Neuronal stem cell (in vitro differentiated cells): ENCODE measurements around the gene SOX12.

Experiments
- DNase-seq: peaks from one replicate; pipeline ENCODE4 v3.0.0-alpha.2; 2013; ENCODE audit warnings: low spot score
- H2AFZ ChIP-seq: one replicate; pipeline ENCODE4 v1.6.1; 2013; ENCODE audit warnings: mild to moderate bottlenecking, low read length, inconsistent platforms
- H2AK5ac ChIP-seq: 2 replicates; pipeline ENCODE4 v1.6.1; 2013; ENCODE audit warnings: low read depth, mild to moderate bottlenecking, inconsistent platforms, low read length, moderate library complexity, mixed read lengths
- H2BK120ac ChIP-seq: 2 replicates; pipeline ENCODE4 v1.6.1; 2013; ENCODE audit warnings: low read depth, mild to moderate bottlenecking, inconsistent platforms, low read length, moderate library complexity, mixed read lengths
- H2BK12ac ChIP-seq: one replicate; pipeline ENCODE4 v1.6.1; 2013; ENCODE audit warnings: low read length, inconsistent platforms
- H2BK15ac ChIP-seq: 2 replicates; pipeline ENCODE4 v1.6.1; 2013; ENCODE audit warnings: mild to moderate bottlenecking, low read length, inconsistent platforms, mixed read lengths
- H2BK5ac ChIP-seq: one replicate; pipeline ENCODE4 v1.6.1; 2013; ENCODE audit warnings: inconsistent platforms, mild to moderate bottlenecking, low read length, moderate library complexity
- H3K14ac ChIP-seq: one replicate; pipeline ENCODE4 v1.6.1; 2013; ENCODE audit warnings: low read length, inconsistent platforms
- H3K18ac ChIP-seq: 2 replicates; pipeline ENCODE4 v1.6.1; 2013; ENCODE audit warnings: low read length, inconsistent platforms
- H3K23ac ChIP-seq: 2 replicates; pipeline ENCODE4 v1.6.1; 2013; ENCODE audit warnings: low read depth, mild to moderate bottlenecking, mixed read lengths, low read length, inconsistent platforms; ENCODE audit not compliant: poor library complexity
- H3K27ac ChIP-seq: replicated peaks from 3 replicates; pipeline ENCODE4 v1.5.1; 2013; ENCODE audit warnings: low read length, inconsistent platforms
- H3K27me3 ChIP-seq, 3 experiments: 2 replicates each; pipeline ENCODE4 v1.6.1; 2013; ENCODE audit warnings: low read length in 3 of 3, mild to moderate bottlenecking in 2 of 3, inconsistent platforms in 1 of 3, low read depth in 1 of 3, mixed read lengths in 1 of 3, moderate library complexity in 1 of 3; ENCODE audit not compliant: control insufficient read depth in 3 of 3, insufficient read depth in 3 of 3
- H3K36me3 ChIP-seq, 2 donors: replicated peaks in 1 of 2; 2 replicates each; pipeline ENCODE4 v1.6.1; 2013; ENCODE audit warnings: low read length in 2 of 2; ENCODE audit not compliant: control insufficient read depth in 2 of 2, insufficient read depth in 2 of 2
- H3K4ac ChIP-seq: 2 replicates; pipeline ENCODE4 v1.6.1; 2013; ENCODE audit warnings: inconsistent platforms, mild to moderate bottlenecking, low read length, moderate library complexity
- H3K4me1 ChIP-seq, 2 donors: 1 replicate in 1 of 2; 2 replicates in 1 of 2; pipeline ENCODE4 v1.6.1; 2013; ENCODE audit warnings: low read length in 2 of 2, low read depth in 1 of 2; ENCODE audit not compliant: control insufficient read depth in 2 of 2, insufficient read depth in 1 of 2
- H3K4me2 ChIP-seq: one replicate; pipeline ENCODE4 v1.6.1; 2013; ENCODE audit warnings: mild to moderate bottlenecking, low read length, inconsistent platforms; ENCODE audit not compliant: insufficient read depth, poor library complexity, severe bottlenecking
- H3K4me3 ChIP-seq, 2 donors: 2 replicates each; pipeline ENCODE4 v1.5.1; 2013; ENCODE audit warnings: low read length in 2 of 2, mild to moderate bottlenecking in 2 of 2, inconsistent platforms in 1 of 2, moderate library complexity in 1 of 2
- H3K79me1 ChIP-seq: one replicate; pipeline ENCODE4 v1.6.1; 2013; ENCODE audit warnings: low read depth, mild to moderate bottlenecking, inconsistent platforms, low read length, moderate library complexity
- H3K9ac ChIP-seq: one replicate; pipeline ENCODE4 v1.6.1; 2013; ENCODE audit warnings: mild to moderate bottlenecking, low read depth, low read length, inconsistent platforms; ENCODE audit not compliant: poor library complexity
- H3K9me3 ChIP-seq, 2 donors: replicated peaks in 1 of 2; 2 replicates each; pipeline versions ENCODE3 to v1.6.1; 2013; ENCODE audit warnings: low read length in 2 of 2, mild to moderate bottlenecking in 2 of 2, inconsistent platforms in 1 of 2, low read depth in 1 of 2, mixed read lengths in 1 of 2, moderate library complexity in 1 of 2; ENCODE audit not compliant: control insufficient read depth in 2 of 2, insufficient read depth in 1 of 2
- H4K8ac ChIP-seq: one replicate; pipeline ENCODE4 v1.6.1; 2013; ENCODE audit warnings: low read depth, mild to moderate bottlenecking, inconsistent platforms, low read length, moderate library complexity
- H4K91ac ChIP-seq: one replicate; pipeline ENCODE4 v1.6.1; 2013; ENCODE audit warnings: low read length, low read depth, mild to moderate bottlenecking, inconsistent platforms; ENCODE audit not compliant: poor library complexity
- WGBS, 2 donors: extraction: QIAGEN DNeasy Blood & Tissue Kit; methylation state at CpG; one replicate each; pipeline ENCODE4 v1.1.7; 2013; ENCODE audit warnings: missing lambda C conversion rate in 2 of 2, mixed read lengths in 1 of 2; ENCODE audit not compliant: insufficient read length in 2 of 2, insufficient replicate concordance in 1 of 2; ENCODE audit errors: extremely low coverage in 2 of 2; 5-methylcytosine and 5-hydroxymethylcytosine counted together

SOX12 gene

DNA sequence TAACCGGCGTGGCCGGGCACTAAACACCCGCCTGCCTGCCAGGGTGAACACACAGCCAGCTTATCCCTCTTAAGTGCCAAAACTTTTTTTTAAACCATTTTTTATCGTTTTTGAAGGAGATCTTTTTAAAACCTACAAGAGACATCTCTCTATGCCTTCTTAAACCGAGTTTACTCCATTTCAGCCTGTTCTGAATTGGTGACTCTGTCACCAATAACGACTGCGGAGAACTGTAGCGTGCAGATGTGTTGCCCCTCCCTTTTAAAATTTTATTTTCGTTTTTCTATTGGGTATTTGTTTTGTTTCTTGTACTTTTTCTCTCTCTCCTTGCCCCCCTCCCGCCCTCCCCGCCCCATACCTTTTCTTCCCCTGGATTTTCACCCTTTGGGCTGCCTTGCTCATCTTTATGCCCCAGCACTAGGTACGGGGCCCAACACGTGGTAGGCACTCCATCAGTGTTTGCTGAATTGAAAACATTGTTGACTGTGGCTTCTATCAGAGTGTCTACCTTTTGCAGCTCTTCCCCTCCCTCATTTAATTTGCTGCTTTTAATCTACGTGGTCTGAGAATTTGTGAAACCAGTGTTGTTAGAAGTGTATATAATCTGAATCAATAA, 26.5 kb upstream of the SOX12 start:
- Histone ChIP-seq H3K14ac (no peak overlapping the region), H2BK5ac (no peak overlapping the region), H3K27ac (no peak overlapping the region), H2BK120ac (no peak overlapping the region), H2BK15ac (no peak overlapping the region), H2AFZ (no peak overlapping the region), H4K91ac (no peak overlapping the region), H3K4me2 (peak overlapping the region; percentile 71), H3K4ac (no peak overlapping the region), H3K9me3 (peaks cover 0 to 12% of the 10 kb centered on the region in 2 donors), H3K23ac (peak overlapping the region; percentile 94), H3K18ac (no peak overlapping the region), H4K8ac (no peak overlapping the region), H2BK12ac (no peak overlapping the region), H3K36me3 (peaks cover 3 to 24% of the 10 kb centered on the region in 2 donors), H3K79me1 (no peaks in the 10 kb centered on the region), H3K9ac (peak overlapping the region; percentile 99), H3K4me3 (peak overlapping the region; percentile 65 to 92), H3K4me1 (peaks cover 20 to 27% of the 10 kb centered on the region in 2 donors), H3K27me3 (no peaks in the 10 kb centered on the region), H2AK5ac (peak overlapping the region; percentile 40)
- no CpG with 5 or more reads among the region's 15 CpGs for WGBS, 2 donors
- DNase-seq: no peak

DNA sequence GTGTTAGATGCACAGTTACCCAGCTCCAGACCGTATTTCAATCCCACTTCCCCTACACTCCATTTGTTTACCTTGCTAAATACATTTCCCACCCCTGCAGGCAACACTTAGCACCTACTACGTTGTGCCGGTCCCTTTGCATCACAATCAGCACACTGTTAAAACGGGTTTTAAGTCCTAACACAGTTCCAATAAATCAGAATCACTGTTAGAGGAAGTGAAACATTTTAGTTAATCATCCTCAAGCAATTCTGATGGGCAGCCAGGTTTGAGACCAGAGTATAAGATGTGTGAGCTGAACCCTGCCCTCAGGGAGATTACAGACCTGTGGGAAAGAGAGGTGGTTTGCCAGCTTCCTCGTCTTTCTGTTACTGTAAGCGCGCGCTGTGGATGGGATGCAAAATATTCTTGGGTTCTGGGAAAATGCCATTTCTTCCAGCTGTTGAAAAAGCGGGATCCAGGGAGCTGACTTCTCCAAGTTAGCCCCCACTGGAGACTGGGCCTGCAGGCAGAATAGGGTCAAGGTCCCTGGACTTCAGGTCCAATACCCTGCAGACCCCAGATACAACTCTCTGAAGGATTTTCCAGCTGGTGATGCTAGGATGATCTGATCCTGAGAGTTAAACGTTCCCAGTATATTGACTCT, 24.9 kb upstream of the SOX12 start:
- peak overlapping the region; percentile 72 for H3K27ac ChIP-seq

DNA sequence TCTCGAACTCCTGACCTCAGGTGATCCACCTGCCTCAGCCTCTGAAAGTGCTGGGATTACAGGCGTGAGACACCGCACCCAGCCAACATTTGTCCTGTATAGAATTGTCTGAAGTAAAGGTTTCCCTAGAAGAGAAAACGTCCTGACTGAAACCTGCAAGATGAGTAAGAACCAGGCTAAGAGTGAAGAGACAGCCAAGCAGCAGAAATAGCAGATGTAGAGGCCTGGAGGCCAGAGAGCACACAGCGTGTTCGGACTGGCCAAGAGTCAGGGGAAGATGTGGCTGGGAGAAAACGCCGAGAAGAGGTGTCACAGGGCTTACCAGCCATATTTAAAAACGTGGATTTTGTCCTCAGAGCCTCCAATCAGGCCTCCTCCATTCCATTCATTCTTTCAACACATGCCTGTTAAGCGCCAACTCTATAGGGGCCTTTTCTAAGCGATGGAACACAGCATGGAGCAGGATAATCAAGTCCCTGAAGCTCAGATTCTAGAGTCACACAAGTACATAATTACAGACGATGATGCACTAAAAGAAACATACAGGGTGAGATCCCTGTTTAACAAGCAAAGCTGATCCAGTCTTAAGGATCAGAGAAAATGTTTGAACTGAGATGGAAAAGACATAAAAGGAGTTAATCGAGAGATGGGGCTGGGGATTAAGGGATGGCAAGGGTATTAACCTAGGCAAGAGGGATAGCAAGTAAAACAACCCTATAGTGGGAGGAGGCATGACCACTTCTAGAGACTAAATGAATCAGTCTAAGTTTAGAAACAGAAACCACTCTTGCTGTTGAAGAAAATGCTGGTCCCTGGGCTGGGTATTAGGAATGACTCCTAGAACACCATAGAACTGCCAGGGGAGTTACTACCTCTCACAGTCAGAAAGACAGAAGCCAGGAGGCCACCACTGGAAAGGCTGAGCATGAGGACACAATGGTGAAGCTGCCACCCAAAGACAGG, 23.2 kb upstream of the SOX12 start:
- DNase-seq: no peak
- H2BK120ac ChIP-seq: no peak overlapping the region
- no peak overlapping the region for H2BK15ac ChIP-seq
- peak overlapping the region; percentile 4 for H3K18ac ChIP-seq
- H3K4me2 ChIP-seq: no peak overlapping the region
- no peaks in the 10 kb centered on the region for H3K27me3 ChIP-seq
- H3K9me3 ChIP-seq: peaks cover 0 to 12% of the 10 kb centered on the region in 2 donors
- no peak overlapping the region for H3K14ac ChIP-seq
- no peak overlapping the region for H3K9ac ChIP-seq
- no peak overlapping the region for H4K8ac ChIP-seq
- H3K4me3 ChIP-seq: no peak overlapping the region
- H2AK5ac ChIP-seq: no peak overlapping the region
- WGBS, 2 donors: no CpG with 5 or more reads among the region's 13 CpGs
- H3K36me3 ChIP-seq: peaks cover 3 to 24% of the 10 kb centered on the region in 2 donors
- H2AFZ ChIP-seq: no peak overlapping the region
- H2BK5ac ChIP-seq: no peak overlapping the region
- peak overlapping the region; percentile 52 for H3K27ac ChIP-seq
- no peak overlapping the region for H3K4ac ChIP-seq
- H3K23ac ChIP-seq: no peak overlapping the region
- no peak overlapping the region for H4K91ac ChIP-seq
- H3K79me1 ChIP-seq: no peaks in the 10 kb centered on the region
- peaks cover 20 to 27% of the 10 kb centered on the region in 2 donors for H3K4me1 ChIP-seq
- no peak overlapping the region for H2BK12ac ChIP-seq

More for the DNA sequence above, 24.9 kb upstream of the SOX12 start:
- Histone ChIP-seq H4K91ac (no peak overlapping the region), H3K4me3 (peak overlapping the region in 1 of 2 donors; percentile 65), H3K14ac (no peak overlapping the region), H3K9ac (no peak overlapping the region), H2BK5ac (no peak overlapping the region), H4K8ac (no peak overlapping the region), H3K18ac (peak overlapping the region; percentile 17), H2BK12ac (no peak overlapping the region), H3K9me3 (peaks cover 0 to 12% of the 10 kb centered on the region in 2 donors), H3K4me1 (peaks cover 20 to 27% of the 10 kb centered on the region in 2 donors), H3K27me3 (no peaks in the 10 kb centered on the region), H3K79me1 (no peaks in the 10 kb centered on the region), H3K4me2 (no peak overlapping the region), H2BK15ac (no peak overlapping the region), H3K4ac (no peak overlapping the region), H3K23ac (no peak overlapping the region), H2BK120ac (no peak overlapping the region), H3K36me3 (peaks cover 3 to 24% of the 10 kb centered on the region in 2 donors), H2AK5ac (no peak overlapping the region), H2AFZ (no peak overlapping the region)
- WGBS, 2 donors: no CpG with 5 or more reads among the region's 10 CpGs
- no peak for DNase-seq
